GM21515 (cell line): Measurements from ENCODE around the gene CMA1.
"Not testable (repeated sequence)": the region's sequence is repeated elsewhere in the genome, so short reads cannot be mapped to it uniquely, and the experiment has no call there.

Source experiments
- ATAC-seq: cut with Tn5 transposase; IDR thresholded peaks from one replicate; pipeline ENCODE4 v1.9.1; 2021; ENCODE audit not compliant: unreplicated experiment

The CMA1 gene, protein sequence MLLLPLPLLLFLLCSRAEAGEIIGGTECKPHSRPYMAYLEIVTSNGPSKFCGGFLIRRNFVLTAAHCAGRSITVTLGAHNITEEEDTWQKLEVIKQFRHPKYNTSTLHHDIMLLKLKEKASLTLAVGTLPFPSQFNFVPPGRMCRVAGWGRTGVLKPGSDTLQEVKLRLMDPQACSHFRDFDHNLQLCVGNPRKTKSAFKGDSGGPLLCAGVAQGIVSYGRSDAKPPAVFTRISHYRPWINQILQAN

DNA sequence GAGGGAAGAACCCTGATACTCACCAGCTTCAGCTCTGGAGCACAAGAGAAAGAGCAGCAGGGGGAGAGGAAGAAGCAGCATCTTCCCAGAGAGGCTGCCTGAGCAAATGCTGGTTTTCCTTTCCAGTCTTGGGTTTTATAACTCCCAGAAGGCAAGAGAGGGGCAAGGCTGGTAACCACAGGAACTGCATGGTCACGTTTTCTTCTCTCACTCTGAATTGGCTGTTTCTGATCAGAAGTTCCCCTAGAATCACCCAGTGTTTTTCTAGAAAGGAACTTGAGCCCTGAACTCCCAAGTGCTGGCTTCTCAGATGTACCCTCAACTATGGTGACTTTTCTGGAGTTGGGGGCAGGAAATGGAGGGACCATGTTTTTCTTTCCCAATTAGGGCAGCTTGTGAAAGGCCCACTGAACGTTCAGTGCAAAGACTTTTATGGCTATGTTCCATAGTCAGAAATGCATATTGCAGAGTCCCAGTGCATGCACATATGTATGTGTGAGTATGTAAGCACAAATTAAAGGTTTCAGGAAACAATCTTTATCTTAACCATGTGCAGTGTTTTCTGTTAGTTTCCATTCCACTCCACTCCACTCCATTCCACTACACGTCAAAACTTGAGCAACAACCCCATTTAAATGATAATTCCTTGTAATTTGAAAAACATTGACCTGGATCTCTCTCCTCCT is at the start of gene CMA1:
Gene CMA1 (minus strand): TSS at position 111 of the 686 bp plus-strand sequence. CDS start 30 bp downstream, at position 81.
- ATAC-seq, result peak; percentile 58

DNA sequence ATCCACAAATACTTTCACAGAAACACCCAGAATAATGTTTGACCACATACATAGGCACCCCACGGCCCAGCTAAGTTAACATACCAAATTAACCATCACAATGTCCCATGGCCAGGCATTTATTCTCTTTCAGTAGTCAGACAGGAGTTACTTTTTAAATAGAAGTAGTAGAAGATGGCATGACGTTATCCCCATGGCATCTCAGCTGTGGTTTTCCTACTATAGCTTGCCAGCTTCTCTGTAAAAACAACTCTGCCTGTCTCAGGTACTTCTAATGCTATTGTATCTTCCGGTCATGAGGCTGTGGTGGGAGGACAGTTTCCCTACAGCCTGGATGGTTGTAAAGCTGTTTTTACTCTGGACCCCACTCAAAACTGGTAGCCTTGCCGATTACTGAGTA is 48.7 kb upstream of the CMA1 start:
- no peak for ATAC-seq

DNA sequence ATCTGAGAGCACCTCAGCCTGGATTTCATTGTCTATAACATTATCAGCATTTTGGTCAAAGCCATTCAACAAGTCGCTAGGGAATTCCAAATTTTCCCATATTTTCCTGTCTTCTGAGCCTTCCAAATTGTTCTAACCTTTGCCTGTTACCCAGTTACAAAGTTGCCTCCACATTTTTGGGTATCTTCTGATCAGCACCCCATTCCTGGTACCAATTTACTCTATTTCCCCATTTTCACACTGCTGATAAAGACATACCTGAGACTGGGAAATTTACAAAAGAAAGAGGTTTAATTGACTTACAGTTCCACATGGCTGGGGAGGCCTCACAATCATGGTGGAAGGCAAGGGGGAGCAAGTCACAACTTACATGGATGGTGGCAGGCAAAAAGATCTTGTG is 41.0 kb upstream of the CMA1 start:
- not testable (repeated sequence) for ATAC-seq

DNA sequence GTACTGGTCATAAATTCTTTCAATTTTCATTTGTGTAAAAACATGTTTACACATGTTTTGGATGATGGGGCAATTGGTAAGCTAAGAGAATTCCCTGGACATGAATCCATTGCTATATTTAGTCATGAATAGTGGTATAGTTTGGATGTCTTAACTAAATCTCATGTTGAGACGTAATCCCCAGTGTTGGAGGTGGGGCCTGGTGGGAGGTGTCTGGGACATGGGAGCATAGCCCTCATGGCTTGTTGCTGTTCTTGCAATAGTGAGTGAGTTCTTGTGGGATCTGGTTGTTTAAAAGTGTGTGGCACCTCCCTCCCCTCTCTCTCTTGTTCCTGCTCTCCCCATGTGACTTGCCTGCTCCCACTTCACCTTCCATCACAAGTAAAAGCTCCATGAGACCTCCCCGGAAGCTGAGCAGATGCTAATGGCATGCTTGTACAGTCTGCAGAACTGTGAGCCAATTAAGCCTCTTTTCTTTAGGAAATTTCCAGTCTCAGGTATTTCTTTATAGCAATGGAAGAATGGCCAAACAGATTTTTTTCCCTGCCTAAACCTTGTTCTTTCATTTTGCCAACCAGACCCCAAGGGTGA is 34.4 kb upstream of the CMA1 start:
- ATAC-seq, result no peak

DNA sequence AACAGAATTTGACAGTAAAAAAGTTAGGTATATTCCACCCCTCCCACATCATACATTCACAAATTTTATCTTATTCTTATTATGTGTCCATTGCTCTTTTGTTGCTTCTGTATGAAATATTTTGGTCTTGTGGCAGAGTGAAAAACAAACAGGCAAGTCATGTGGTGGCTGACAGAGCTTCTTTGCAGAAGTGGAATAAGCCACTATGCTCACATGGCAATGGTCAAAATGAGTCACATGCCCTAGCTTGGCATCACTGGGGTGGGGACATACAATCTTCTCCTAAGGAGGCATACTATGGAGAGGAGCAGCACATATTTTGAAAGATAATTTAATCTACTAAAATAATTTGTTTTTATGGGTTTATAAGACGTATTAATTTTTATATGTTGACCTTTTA is 27.7 kb upstream of the CMA1 start:
- no peak for ATAC-seq

DNA sequence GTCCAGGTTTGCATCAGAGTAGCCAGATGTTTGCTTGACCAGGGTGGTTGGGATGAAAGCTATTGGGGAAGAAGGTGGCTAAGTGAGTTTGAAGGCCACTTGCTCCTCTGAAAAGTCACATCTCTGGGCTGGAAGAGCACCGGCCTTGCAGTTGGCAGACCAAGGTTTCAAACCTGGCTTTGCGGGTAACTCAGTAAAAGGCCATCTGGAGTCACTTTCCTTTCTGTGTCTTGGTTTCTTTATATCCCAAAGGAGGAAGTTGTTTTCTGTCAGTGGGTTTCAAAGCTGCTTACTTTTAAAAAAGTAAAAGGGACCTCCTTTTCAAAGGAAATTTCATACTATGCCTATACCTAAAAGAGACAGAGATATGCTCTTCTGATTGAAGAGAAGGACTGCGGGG is 26.2 kb upstream of the CMA1 start:
- no peak for ATAC-seq

DNA sequence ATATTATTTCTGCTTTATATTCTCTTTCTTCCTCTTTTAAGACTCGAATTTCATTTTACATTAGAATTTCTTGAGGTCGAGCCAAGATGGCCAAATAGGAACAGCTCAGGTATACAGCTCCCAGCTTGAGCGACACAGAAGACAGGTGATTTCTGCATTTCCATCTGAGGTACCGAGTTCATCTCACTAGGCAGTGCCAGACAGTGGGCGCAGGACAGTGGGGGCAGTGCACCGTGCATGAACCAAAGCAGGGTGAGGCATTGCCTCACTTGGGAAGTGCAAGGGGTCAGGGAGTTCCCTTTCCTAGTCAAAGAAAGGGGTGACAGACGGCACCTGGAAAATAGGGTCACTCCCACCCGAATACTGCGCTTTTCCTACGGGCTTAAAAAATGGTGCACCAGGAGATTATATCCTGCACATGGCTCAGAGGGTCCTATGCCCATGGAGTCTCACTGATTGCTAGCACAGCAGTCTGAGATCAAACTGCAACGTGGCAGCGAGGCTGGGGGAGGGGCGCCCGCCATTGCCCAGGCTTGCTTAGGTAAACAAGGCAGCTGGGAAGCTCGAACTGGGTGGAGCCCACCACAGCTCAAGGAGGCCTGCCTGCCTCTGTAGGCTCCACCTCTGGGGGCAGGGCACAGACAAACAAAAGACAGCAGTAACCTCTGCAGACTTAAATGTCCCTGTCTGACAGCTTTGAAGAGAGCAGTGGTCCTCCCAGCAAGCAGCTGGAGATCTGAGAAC is 18.0 kb upstream of the CMA1 start:
- ATAC-seq, result not testable (repeated sequence)

DNA sequence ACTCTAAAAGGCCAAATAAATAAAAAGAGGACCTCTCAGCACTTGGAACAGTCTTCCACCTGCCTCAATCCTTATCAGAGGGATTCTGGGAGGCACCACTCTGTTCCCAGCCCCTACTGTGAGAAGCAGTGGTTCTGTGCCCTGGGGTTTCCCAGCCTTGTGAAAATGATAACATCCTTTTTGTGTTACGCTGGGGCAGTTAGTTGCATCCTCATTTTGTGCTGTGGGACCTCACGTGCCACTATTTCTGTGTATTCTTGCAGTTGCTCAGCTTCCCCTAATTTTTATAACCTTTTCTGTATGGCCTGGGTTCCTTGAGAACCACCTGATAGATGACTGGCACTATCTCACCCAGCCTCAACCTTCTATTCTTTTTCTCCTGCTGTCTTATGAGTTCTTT is 10.8 kb upstream of the CMA1 start:
- no peak for ATAC-seq

DNA sequence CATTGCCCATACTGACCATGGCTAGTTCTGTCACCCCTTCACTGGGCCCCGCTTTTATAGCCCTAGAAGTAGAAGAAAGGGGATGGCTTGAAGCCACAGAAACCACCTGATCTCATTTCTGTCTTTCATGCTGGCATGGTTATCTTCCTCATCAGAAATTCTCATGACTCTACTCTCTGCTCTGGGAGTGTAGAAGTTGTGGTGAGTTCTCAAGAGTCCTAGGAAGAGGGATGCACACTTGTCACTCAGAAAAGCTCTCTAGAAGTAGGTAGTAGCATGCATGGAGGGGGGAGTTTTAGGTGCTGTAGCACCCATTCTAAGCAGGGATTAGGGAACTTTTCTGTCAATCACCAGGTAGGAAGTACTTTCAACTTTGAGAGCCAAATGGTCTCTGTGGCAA is 6.1 kb upstream of the CMA1 start:
- ATAC-seq, result no peak

DNA sequence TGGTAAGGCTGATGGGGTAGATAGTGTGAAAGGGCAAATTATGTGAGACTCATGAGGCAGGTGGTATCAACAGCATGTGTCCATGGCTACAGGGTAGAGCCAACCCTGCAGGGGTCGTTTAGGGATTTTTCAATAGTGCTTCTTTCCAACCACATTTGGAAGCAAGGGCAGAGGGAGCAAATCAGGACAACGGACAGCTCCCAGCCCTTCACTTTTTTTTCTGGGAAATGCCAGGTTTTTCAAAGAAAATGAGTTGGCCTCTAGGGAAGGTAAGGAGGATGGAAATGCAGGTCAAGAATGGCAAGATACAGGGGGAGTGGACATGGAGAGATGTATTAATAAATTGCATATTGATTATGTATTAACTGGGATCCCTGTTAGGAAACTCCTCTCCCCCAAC is 4.9 kb upstream of the CMA1 start:
- ATAC-seq, result no peak

DNA sequence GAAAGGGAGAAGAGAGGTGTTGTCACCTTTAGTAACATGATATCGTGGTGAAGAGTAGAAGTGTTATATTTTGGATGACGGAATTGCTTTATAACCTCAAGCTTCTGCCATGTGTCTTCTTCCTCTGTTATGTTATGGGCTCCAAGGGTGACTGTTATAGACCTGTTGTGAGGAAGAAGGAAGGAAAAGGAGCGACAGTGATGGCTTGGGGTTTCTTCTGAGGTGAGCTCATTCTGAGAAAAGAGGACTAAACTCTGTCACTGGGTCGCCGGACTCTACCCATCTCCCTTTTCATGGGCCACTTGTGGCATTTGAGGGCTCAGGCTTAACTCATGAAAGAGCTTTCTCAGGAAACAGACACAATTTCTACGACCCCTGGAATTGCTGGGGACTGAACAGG is 1.6 kb downstream of the CMA1 start:
- no peak for ATAC-seq

DNA sequence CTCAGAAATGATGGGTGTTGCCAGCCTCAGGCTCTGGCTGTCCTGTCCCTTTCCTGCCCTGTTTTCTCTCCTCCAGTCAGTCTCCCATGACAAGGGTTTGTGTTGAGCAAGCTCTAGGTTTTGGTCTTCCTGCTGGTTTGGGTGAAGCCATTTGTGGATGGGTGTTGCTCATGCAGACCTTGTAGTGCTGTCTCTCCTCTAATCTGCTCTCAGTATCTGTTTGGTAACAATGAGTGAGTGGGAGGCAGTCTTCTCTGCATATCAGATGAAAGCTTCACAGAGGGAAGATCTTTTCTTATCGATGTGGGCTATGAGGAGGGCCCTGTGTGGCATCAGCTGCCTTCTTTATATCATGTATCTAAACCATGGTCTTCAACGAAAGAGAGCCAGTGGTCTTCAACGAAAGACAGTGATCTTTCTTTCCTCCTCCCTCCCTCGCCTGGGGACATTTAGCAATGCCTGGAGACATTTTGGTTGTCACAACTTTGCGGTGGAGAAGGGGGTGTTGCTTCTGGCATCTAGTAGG is 3.6 kb downstream of the CMA1 start:
- ATAC-seq, result no peak

DNA sequence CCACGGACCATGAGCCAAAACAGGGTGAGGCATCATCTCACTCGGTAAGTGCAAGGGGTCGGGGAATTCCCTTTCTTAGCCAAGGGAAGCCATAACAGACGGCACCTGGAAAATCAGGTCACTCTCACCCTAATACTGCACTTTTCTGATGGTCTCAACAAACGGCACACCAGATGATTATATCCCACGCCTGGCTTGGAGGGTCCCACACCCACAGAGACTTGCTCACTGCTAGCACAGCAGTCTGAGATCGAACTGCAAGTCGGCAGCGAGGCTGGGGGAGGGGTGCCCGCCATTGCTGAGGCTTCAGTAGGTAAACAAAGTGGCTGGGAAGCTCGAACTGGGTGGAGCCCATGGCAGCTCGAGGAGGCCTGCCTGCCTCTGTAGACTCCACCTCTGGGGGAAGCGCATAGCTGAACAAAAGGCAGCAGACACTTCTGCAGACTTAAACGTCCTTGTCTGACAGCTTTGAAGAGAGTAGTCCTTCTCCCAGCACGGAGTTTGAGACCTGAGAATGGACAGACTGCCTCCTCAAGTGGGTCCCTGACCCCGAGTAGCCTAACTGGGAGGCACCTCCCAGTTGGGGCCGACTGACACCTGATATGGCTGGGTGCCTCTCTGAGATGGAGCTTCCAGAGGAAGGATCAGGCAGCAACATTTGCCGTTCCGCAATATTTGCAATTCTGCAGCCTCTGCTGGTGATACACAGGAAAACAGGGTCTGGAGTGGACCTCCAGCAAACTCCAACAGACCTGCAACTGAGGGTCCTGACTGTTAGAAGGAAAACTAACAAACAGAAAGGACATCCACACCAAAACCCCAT is 16.3 kb downstream of the CMA1 start:
- ATAC-seq, result not testable (repeated sequence)

DNA sequence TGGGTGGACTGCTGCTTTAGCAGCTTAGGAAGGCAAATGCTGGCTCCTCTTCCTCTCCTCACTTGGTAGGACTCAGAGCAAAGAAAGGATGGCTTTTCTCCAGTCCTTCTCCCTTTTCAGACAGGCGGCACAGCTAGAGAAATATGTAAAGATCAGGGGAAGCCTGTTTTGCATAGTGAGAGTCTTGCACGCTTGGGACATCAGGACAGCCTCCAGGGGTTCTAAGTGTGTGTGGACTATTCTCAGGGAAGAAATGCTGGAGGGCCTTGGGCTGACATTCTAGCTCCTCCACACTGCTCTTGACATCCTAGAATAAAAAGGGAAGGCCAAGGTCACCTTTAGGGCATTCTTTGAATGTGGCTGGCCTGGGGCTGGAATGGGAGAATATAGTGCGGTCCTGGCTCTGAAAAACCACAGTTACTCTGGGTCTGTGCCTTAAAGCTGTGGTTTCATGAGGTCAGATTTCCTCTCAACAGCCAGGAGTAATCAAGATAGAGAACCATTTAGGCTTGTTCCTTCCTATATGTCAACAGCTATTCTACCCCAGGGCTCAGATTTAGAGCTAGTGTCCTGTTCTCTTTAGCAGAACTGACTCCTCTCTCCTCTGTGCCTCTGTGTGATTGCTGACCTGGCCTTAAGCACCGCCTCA is 24.3 kb downstream of the CMA1 start:
- ATAC-seq, result no peak

DNA sequence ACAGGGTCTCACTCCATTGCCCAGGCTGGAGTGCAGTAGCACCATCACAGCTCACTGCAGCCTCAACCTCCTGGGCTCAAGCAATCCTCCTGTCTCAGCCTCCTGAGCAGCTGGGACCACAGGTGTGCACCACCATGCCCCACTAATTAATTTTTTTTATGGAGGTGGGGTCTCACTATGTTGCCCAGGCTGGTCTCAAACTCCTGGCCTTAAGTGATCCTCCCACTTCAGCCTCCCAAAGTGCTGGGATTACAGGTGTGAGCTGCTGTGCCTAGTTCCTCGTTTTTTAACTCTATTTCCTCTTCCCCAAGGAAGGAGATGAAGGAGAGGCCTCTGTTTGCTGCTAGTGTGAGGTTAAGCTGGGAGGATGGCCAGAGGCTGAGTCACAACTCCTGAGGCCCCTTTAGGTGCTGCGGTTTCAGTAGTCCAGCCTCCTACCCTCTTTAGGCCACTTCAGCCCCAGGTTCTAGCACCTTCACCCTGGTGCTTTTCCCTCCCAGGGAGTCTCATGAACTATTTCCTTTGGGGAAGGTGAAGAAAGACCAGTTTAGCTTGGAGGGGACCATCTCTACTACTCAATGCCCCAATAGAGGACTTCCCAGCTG is 25.3 kb downstream of the CMA1 start:
- ATAC-seq, result not testable (repeated sequence)

DNA sequence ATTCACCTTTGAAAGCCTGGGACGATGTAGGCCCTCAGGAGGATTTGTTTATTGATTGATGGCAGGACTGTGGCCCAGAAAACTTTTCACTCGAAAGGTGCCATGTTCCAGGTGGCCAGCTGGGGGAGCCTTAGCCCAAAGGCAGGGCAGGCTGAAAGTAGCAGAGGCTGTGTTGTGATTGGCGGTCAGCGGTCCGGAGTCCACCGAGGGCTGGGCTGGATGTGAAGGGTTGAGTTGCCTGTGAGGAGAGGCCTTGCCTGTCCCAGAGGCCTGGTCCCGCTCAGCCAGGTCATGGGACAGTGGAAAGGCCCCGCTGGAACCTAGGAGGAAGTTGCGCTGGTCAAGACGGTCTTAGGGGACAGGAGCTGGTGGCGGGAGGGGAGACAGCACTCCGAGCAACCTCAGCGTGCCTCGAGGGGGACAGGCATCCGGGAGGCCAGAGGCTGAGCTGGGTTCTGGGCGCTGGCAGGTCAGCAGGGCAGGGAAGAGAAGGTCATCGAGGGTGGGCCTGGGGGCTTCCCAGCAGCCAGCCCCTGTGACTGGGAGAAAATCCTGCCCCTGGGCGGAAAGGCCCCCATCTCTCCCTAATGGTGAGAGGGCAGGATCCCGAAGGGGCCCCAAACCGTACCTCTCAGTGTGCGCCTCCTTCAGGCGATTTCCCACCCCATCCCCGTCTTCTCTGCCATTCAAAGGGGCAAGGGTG is 26.3 kb downstream of the CMA1 start:
- no peak for ATAC-seq

DNA sequence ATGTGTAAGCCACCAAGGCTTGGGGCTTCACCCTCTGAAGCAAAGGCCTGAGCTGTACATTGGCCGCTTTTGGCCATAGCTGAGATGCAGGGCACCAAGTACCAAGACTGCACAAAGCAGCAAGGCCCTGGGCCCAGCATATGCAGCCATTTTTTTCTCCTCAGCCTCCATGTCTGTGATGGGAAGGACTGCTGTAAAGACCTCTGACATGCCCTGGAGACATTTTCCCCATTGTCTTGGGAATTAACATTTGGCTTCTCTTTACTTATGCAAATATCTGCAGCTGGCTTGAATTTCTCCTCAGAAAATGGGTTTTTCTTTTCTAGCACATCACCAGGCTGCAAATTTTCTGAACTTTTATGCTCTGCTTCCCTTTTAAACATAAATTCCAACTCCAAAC is 28.1 kb downstream of the CMA1 start:
- not testable (repeated sequence) for ATAC-seq

DNA sequence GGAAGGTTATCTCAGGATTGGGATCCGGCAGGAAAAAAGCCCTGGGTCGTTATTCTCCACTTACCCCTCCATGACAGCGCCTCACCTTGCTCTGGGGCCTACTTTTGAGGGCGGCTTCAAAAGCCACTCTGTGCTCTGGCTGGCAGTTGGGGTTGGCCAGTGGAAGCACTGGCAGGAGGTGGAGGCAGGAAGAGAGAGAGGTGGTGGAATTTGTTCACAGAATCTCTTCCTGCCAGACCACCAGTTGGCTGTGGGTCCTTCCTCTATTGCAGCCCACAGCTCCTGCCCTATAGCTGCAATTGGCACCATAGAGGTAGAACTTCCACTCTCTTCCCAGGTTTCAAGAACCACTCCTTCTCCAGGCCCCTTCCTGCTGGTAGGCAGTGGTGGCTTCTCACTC is 32.8 kb downstream of the CMA1 start:
- no peak for ATAC-seq

DNA sequence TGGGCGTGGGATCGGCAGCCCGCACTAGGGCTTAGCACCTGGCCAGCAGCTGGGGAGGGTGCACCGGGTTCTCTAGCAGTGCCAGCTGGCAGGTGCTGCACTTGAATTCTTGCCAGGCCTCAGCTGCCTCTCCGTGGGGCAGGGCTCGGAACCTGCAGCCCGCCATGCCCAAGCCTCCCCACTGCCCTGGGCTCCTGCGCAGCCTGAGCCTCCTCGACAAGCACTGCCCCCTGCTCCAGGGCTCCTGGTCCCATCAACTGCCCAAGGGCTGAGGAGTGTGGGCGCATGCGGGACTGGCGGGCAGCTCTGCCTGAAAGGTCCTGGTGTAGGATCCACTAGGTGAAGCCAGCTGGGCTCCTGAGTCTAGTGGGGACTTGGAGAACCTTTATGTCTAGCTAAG is 34.9 kb downstream of the CMA1 start:
- no peak for ATAC-seq
